HG03565 (cell line): ENCODE results near the gene PRDM15.
A peak's percentile ranks its signal among the peaks of the same experiment; 100 is the strongest.

Source experiments
- ATAC-seq: cut with Tn5 transposase; IDR thresholded peaks from one replicate; pipeline ENCODE4 v1.9.1; 2021; ENCODE audit warnings: mild to moderate bottlenecking, moderate library complexity; ENCODE audit not compliant: unreplicated experiment

Gene PRDM15

GRCh38 chr21:41886328-41886727, 7.2 kb upstream of the PRDM15 start:
- no peak for ATAC-seq

DNA sequence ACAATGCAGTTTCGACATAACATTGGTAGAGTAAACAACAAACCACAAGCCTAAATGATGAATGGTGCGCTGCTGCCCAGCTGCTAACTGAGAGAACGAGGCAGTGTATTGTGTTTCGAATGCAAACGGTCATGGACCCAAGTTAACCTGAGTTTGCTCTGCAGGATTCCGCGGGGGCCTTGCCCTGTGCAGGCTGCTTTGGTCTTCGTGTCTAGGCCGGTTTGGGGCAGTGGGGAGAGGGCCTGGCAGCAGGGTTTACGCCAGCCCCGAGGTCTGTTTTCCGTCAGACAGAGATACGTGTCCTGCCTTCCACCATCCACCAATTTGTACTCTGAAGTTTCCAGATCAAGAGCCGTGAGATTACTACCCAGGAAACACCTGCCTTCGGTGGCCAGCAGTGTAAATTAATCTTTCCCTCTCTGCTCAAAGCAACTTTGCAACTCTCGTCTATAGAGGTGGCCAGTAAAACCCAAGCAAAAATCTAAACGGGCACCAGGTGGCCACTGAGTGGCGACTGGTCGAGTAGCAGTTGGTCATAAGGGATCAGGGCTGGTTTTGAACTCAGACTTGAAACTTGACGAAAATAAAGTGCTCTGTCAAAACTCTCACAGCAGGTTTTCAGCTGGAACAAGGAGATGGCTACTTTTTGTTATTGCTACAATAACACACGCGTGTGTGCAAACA, 6.3 kb upstream of the PRDM15 start:
- no peak for ATAC-seq

- no peak for ATAC-seq
Observed at GRCh38 chr21:41884501-41885030, 5.4 kb upstream of the PRDM15 start.

DNA sequence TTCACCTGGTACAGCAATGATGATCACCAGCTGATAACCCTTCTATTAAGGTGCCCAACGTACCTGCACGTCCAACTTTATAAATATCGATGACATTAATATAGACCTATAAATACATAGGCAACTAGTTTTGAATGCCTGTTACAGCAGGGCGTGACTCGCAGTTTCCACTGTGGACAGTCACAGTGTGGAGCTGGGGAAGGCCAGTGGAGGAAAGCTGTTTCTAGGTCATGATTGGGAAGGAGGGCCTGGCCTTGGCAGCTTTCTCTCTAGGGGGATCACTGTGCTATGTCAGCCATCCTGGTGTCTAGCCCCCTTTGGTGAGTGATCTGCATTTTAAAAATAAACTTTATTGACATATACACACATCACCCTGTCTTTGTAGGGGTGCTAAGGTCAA, 4.4 kb upstream of the PRDM15 start:
- ATAC-seq: no peak

GRCh38 chr21:41881051-41881450, 1.9 kb upstream of the PRDM15 start:
- no peak for ATAC-seq

DNA sequence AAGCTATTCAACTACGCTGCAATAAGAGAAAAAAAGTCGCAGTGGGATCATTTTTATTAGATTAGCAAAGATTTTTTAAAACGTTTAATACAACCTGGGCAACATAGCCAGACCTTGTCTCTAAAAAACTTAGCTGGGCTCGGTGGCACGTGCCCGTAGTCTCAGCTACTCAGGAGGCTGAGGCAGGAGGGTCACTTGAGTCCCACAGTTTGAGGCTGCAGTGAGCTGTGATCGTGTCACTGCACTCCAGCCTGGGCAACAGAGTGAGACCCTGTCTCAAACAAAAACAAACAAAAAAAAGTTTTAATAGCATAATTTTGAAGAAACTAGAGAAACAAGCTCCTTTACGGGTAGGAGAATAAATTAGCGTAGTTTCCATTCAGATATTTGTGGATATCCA, 1.0 kb upstream of the PRDM15 start:
- no peak for ATAC-seq

GRCh38 chr21:41878831-41879189, 334 bp downstream of the PRDM15 start:
- peak; percentile 53 for ATAC-seq

- peak; percentile 20 for ATAC-seq
Observed at GRCh38 chr21:41877901-41878830, 978 bp downstream of the PRDM15 start.

DNA sequence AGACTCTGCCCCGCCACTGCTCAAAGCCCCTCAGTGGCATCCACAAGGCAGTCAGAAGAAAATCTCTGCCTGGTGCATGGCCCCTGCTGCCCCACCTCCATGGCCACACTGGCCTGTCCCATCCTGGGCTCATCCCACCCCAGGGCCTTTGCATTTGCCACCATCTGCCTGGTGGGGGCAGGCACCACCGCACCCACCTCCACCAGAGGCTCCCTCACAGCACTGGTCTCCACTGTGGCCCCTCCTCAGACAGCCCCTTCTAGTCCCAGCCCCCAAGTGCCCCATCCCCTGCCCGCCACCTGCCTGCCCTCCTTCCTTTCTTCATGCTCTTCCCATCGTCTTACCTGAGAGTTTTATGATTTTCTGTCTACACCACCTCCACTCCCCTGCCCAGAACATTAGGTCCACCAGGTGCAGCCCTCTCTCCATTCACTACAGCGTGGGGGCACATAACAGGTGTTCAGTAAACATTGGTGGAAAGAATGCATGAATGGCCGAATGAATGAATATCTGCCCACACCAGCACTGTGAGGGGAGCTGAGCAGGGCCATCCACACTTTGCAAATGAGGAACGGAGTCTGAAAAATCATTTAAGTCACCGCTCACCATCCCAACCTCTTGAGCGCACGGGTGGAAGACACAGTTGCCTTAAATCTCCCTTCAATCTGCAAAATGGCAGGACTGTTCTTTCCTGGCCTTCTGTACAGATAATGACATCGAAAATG, 2.1 kb downstream of the PRDM15 start:
- no peak for ATAC-seq

DNA sequence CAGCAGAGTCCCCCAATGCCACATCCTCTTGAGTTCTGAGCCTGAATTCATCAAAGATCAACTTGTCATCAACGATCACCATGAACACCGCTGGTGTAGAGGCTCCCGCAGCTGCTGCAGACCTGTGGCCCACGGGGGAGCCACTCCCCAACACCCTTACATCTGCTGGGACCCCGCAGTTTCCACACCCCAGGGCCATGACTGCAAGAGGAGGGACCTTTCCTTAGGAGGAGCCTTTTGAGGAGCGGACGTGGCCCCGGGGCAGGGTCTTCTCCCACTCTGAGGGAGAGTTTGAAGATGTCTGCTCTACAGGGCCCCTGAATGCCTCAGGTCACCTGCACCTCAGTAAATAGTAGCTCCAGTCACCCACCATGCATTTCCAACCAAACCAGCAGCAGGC, 2.7 kb downstream of the PRDM15 start:
- ATAC-seq: no peak

DNA sequence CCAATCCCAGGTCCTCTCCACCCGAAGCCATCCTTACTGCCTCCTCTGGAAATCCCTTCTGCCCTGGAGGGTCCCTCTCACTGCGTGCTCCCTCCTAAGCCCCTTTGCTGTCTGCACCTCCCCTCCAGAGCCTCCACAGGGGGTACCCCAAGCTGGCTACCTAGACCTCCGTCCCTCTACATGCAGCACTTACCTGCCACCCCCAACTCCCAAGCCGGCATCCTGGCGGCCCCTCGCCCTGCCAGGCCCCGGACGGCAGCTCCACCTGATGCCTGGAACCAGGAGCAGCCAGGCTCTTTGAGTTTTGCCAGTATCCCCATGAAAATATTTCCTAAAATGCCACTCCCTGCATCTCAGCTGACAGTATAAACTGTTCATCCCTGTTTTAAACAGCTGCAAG, 4.1 kb downstream of the PRDM15 start:
- ATAC-seq: no peak

GRCh38 chr21:41874611-41875010, 4.5 kb downstream of the PRDM15 start:
- no peak for ATAC-seq

GRCh38 chr21:41873426-41873825, 5.7 kb downstream of the PRDM15 start:
- no peak for ATAC-seq

- ATAC-seq: no peak
Observed at GRCh38 chr21:41873005-41873404, 6.1 kb downstream of the PRDM15 start.

- no peak for ATAC-seq
Observed at GRCh38 chr21:41871293-41872030, 7.7 kb downstream of the PRDM15 start.

DNA sequence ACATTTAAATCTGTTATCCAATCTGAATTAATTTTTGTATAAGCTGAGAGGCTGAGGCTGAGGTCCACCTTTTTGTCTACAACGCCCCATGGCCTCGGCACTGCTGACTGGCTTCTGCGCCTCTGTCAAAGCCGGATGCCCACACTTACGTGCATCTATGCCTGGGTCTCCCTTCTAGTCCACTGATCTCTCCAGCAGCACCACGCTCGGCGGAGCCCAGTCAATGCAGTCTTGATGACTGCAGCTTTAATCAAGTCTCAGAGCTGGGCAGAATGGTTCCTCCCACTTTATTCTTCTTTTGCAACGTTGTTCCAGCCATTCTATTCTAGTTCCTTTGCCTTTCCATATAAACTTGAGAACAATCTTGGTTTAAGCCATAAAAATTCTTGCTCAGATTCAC, 9.4 kb downstream of the PRDM15 start:
- no peak for ATAC-seq

GRCh38 chr21:41868062-41868710, 11.0 kb downstream of the PRDM15 start:
- ATAC-seq: peak; percentile 45

- ATAC-seq: no peak
Observed at GRCh38 chr21:41867313-41867712, 11.8 kb downstream of the PRDM15 start.

DNA sequence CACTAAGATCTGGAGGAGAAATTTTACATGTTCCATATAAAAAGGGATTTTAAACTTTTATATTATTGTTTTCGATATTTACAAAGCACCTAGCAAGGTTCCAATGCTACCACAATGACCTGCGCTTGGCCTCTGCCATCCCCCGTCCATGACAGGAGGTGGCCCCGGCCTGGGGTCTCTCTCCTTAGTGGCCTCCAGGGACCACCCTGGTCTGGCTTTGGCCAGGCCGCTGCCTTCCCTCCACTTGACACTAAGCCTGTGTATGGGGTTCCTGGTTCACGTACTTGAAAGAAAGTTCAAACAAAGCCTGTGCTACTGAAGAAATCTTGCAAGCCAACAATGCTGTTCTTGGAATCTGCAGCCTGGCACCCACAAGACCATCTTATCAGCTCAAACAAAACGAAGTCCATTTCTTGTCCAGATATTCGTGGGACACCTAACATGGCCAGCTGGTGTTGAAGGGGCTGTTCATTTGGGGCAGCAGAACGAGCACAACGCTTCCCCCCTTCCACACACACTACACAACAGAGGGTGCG, 12.8 kb downstream of the PRDM15 start:
- no peak for ATAC-seq
